Breast epithelium (tissue), 4 donors: ENCODE results near the gene EPM2AIP1. TPM values are rescaled to one million over a fixed set of nuclear protein-coding genes. Genes with fewer than 3 reads are reported as not detected.

ENCODE experiments used
- DNase-seq, 2 donors: peaks; one replicate each; pipeline ENCODE4 v3.0.0-alpha.2; 2019; ENCODE audit warnings: low spot score in 2 of 2
- H3K27ac ChIP-seq, 2 donors: fragments of 200-600 bp; sonication (generic) in 1 of 2; one replicate each; pipeline ENCODE4 v1.5.1; 2016 to 2019; ENCODE audit warnings: mild to moderate bottlenecking in 1 of 2
- H3K27me3 ChIP-seq, 2 donors: fragments of 200-600 bp; sonication (generic) in 1 of 2; one replicate each; pipeline versions ENCODE4 v1.5.1 to v1.6.0; 2017 to 2019; ENCODE audit warnings: control low read depth in 1 of 2, mild to moderate bottlenecking in 1 of 2
- H3K36me3 ChIP-seq: fragments of 200-600 bp; one replicate; pipeline ENCODE4 v1.5.1; 2019
- H3K4me1 ChIP-seq, 2 donors: fragments of 200-600 bp; sonication (generic); one replicate each; pipeline ENCODE4 v1.5.1; 2016 to 2019; ENCODE audit warnings: control low read depth in 1 of 2
- H3K4me3 ChIP-seq, 3 donors: fragments of 200-600 bp; sonication (generic); 1 replicate in 2 of 3; 2 replicates in 1 of 3; pipeline ENCODE4 v1.5.1; 2016 to 2019; ENCODE audit warnings: mild to moderate bottlenecking in 3 of 3, moderate library complexity in 2 of 3
- H3K9me3 ChIP-seq, 2 donors: fragments of 200-600 bp; sonication (generic) in 1 of 2; one replicate each; pipeline ENCODE4 v1.5.1; 2016 to 2019; ENCODE audit warnings: control low read depth in 1 of 2
- POLR2A ChIP-seq: fragments of 450-650 bp; IDR thresholded peaks from one replicate; pipeline ENCODE4 v1.6.1; 2016; ENCODE audit warnings: antibody characterized with exemption, mild to moderate bottlenecking, moderate library complexity
- POLR2AphosphoS5 ChIP-seq, 3 donors: sonication (generic); formaldehyde crosslinking; IDR thresholded peaks; one replicate each; pipeline ENCODE4 v1.6.1; 2017; ENCODE audit warnings: antibody characterized with exemption in 3 of 3
- intact Hi-C: fragments of 100-400 bp; cut with DNase I; formaldehyde crosslinking; loops from one replicate; pipeline ENCODE4 v1.15.1; 2023; ENCODE audit warnings: low total_unique reads
- total RNA-seq, 3 donors: library from RNA; depleted of rRNA; stranded (reverse); fragments of >200 nt; gene quantifications; one replicate each; pipeline ENCODE4 v1.1.0, GENCODE V29; 2016
- TF ChIP-seq, protein P1 (sequence below), 3 donors: fragments of 450-650 bp; IDR thresholded peaks; one replicate each; pipeline ENCODE4 v1.5.1; 2016 to 2017; ENCODE audit warnings: antibody characterized with exemption in 3 of 3, mild to moderate bottlenecking in 3 of 3, moderate library complexity in 3 of 3

EPM2AIP1 gene
- total RNA-seq, 3 donors from 2014 or later, result 13.8 to 25.5 (median 14.1) TPM

- intact Hi-C loops, result no loop called here
- DNase-seq, result no peak
- Histone ChIP-seq H3K27ac (peak overlapping the region; percentile 50 to 82), H3K27me3 (no peaks in the 10 kb centered on the region), H3K4me1 (no peaks in the 10 kb centered on the region), H3K36me3 (no peaks in the 10 kb centered on the region), H3K4me3 (peak overlapping the region; percentile 73 to 91 (median 85)), H3K9me3 (peaks cover 7 to 13% of the 10 kb centered on the region in 2 donors)
- no peak for TF ChIP-seq POLR2A
- TF ChIP-seq, protein P1, sequence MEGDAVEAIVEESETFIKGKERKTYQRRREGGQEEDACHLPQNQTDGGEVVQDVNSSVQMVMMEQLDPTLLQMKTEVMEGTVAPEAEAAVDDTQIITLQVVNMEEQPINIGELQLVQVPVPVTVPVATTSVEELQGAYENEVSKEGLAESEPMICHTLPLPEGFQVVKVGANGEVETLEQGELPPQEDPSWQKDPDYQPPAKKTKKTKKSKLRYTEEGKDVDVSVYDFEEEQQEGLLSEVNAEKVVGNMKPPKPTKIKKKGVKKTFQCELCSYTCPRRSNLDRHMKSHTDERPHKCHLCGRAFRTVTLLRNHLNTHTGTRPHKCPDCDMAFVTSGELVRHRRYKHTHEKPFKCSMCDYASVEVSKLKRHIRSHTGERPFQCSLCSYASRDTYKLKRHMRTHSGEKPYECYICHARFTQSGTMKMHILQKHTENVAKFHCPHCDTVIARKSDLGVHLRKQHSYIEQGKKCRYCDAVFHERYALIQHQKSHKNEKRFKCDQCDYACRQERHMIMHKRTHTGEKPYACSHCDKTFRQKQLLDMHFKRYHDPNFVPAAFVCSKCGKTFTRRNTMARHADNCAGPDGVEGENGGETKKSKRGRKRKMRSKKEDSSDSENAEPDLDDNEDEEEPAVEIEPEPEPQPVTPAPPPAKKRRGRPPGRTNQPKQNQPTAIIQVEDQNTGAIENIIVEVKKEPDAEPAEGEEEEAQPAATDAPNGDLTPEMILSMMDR (IDR thresholded peaks at IDR 0.05), result no peak
- no peak for TF ChIP-seq POLR2AphosphoS5 (IDR thresholded peaks at IDR 0.05)
These were observed 47.5 kb downstream of the EPM2AIP1 start for GRCh38 chr3:36945333-36945980.

GRCh38 chr3:36944641-36945270, 48.2 kb downstream of the EPM2AIP1 start, which contains the start of gene TRANK1:
TSS of gene TRANK1 (minus strand) at chr3:36945054. CDS start at chr3:36944809, 245 bp downstream.
- H3K27me3 ChIP-seq, result no peaks in the 10 kb centered on the region
- DNase-seq, result peak; percentile 40 to 54
- H3K27ac ChIP-seq, result peak within 1 kb of the TSS; percentile 50 to 82
- no peak for TF ChIP-seq POLR2A
- TF ChIP-seq POLR2AphosphoS5 (IDR thresholded peaks at IDR 0.05), result no peak
- TF ChIP-seq, protein P1 (IDR thresholded peaks at IDR 0.05), result no peak
- no peaks in the 10 kb centered on the region for H3K4me1 ChIP-seq
- H3K36me3 ChIP-seq, result no peaks in the 10 kb centered on the region
- peak within 1 kb of the TSS; percentile 73 to 91 (median 85) for H3K4me3 ChIP-seq
- intact Hi-C loops, result loop anchor here (5.0 kb wide), 1 partner anchor 1488 kb away; no protein-coding TSS in a partner anchor
- peaks cover 7 to 13% of the 10 kb centered on the region in 2 donors for H3K9me3 ChIP-seq

DNA sequence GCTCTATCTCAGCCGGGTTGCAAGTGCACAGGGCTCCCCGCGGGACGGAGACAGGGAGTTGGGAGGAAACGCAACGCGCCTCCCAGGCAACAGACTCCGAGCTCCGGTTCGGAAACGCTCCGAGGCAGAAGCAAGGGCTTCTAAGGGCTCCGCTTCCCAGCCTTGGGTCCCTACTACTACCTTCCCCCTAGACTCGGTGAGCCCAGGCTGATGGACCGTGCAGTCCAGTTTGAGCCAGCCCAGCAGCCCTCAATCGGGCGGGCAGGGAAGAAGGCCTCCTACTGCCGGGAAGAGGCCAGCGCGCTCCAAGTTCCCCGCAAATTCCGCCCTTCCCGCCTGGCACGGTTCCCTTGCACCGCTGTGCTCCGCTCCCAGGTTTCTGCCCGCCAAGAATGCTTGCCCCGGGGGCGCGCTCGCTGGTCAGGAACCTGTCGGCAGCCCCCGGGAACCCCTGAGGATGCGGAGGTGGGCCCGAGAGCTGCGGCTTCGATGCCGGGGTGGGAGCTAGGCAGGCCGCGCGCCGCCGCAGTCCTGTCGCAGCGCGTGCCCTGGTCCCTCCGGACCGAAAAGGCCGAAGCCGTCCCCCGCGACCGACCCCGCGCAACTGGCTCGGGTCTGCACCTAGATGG, 48.8 kb downstream of the EPM2AIP1 start:
- intact Hi-C loops, result loop anchor here (5.0 kb wide), 1 partner anchor 1488 kb away; no protein-coding TSS in a partner anchor
- no peaks in the 10 kb centered on the region for H3K27me3 ChIP-seq
- H3K9me3 ChIP-seq, result peaks cover 7 to 13% of the 10 kb centered on the region in 2 donors
- TF ChIP-seq, protein P1 (IDR thresholded peaks at IDR 0.05), result no peak
- peak in 2 of 3 donors; percentile 12 to 32 for TF ChIP-seq POLR2AphosphoS5 (IDR thresholded peaks at IDR 0.05)
- no peaks in the 10 kb centered on the region for H3K36me3 ChIP-seq
- H3K27ac ChIP-seq, result peak overlapping the region; percentile 50 to 82
- peak overlapping the region; percentile 73 to 91 (median 85) for H3K4me3 ChIP-seq
- DNase-seq, result peak; percentile 21 to 62
- no peaks in the 10 kb centered on the region for H3K4me1 ChIP-seq

GRCh38 chr3:36943601-36944000, 49.3 kb downstream of the EPM2AIP1 start:
- TF ChIP-seq, protein P1 (IDR thresholded peaks at IDR 0.05), result no peak
- TF ChIP-seq POLR2A (no peak), POLR2AphosphoS5 (IDR thresholded peaks at IDR 0.05) (no peak)
- Histone ChIP-seq H3K4me3 (peak overlapping the region; percentile 73 to 91 (median 85)), H3K36me3 (no peaks in the 10 kb centered on the region), H3K9me3 (peaks cover 7 to 13% of the 10 kb centered on the region in 2 donors), H3K4me1 (no peaks in the 10 kb centered on the region), H3K27me3 (no peaks in the 10 kb centered on the region), H3K27ac (peak overlapping the region; percentile 50 to 82)
- intact Hi-C loops, result loop anchor here (5.0 kb wide), 1 partner anchor 1489 kb away; no protein-coding TSS in a partner anchor
- no peak for DNase-seq
